Measurements from ENCODE around the gene SPRN.

Gene SPRN

GRCh38 chr10:133394064-133394663, 30.3 kb downstream of the SPRN start, which contains the start of gene MTG1:
Gene MTG1 (plus strand): TSS chr10:133394157. CDS start chr10:133394221, 64 bp downstream.
- no peak for TF ChIP-seq CTCF (IDR thresholded peaks at IDR 0.05)
- peak within 1 kb of the TSS; percentile 99 for H3K4me3 ChIP-seq
- H3K27ac ChIP-seq: peak within 1 kb of the TSS; percentile 53 to 88
- peak; percentile 94 for DNase-seq (ENCODE audit: low spot score)

GRCh38 chr10:133393401-133394063, 30.9 kb downstream of the SPRN start:
- H3K27ac ChIP-seq: peak overlapping the region; percentile 24 to 88
- no peak for TF ChIP-seq CTCF (IDR thresholded peaks at IDR 0.05)
- no peak for DNase-seq (ENCODE audit: low spot score)
- peak overlapping the region; percentile 99 for H3K4me3 ChIP-seq

GRCh38 chr10:133391761-133392518, 32.5 kb downstream of the SPRN start:
- no peak overlapping the region for H3K27ac ChIP-seq
- no peak for TF ChIP-seq CTCF (IDR thresholded peaks at IDR 0.05)
- DNase-seq (ENCODE audit: low spot score): no peak
- no peak overlapping the region for H3K4me3 ChIP-seq

GRCh38 chr10:133391249-133391635, 33.2 kb downstream of the SPRN start:
- no peak for DNase-seq (ENCODE audit: low spot score)
- TF ChIP-seq CTCF (IDR thresholded peaks at IDR 0.05): no peak
- Histone ChIP-seq H3K4me3 (no peak overlapping the region), H3K27ac (no peak overlapping the region)

GRCh38 chr10:133390597-133391248, 33.7 kb downstream of the SPRN start:
- no peak overlapping the region for H3K4me3 ChIP-seq
- no peak overlapping the region for H3K27ac ChIP-seq
- no peak for TF ChIP-seq CTCF (IDR thresholded peaks at IDR 0.05)
- DNase-seq (ENCODE audit: low spot score): no peak

GRCh38 chr10:133388973-133389818, 35.2 kb downstream of the SPRN start:
- Histone ChIP-seq H3K4me3 (peak overlapping the region; percentile 25), H3K27ac (peak overlapping the region in 1 of 2 donors; percentile 26)
- DNase-seq (ENCODE audit: low spot score): peak; percentile 54
- no peak for TF ChIP-seq CTCF (IDR thresholded peaks at IDR 0.05)
